ENCODE measurements around the gene PIGR. TPM values are rescaled to one million over a fixed set of nuclear protein-coding genes. Genes with fewer than 3 reads are reported as not detected.

The PIGR gene
- polyA plus RNA-seq, 1 donor from 2014 or later, result not detected

- Histone ChIP-seq H3F3A (ENCODE audit: insufficient read depth, low read length, poor library complexity, severe bottlenecking) (no peaks in the 10 kb centered on the region), H3K27ac (ENCODE audit: low read length) (no peak overlapping the region), H3K27me3 (ENCODE audit: insufficient read depth, low read depth, low read length) (no peaks in the 10 kb centered on the region), H3K9me2 (ENCODE audit: insufficient read depth, low read length) (no peaks in the 10 kb centered on the region), H4K20me1 (ENCODE audit: insufficient read depth) (no peaks in the 10 kb centered on the region), H3K9me3 (ENCODE audit: low read length) (no peaks in the 10 kb centered on the region), H2AFZ (ENCODE audit: low read depth, low read length) (no peak overlapping the region), H3K4me2 (ENCODE audit: low read length) (no peak overlapping the region), H3K9ac (ENCODE audit: low read length) (no peak overlapping the region), H3K4me3 (ENCODE audit: low read length) (no peak overlapping the region), H3K36me3 (ENCODE audit: insufficient read depth, low read length) (no peaks in the 10 kb centered on the region), H3K79me2 (replicated peaks; ENCODE audit: insufficient read depth, low read length) (no peaks in the 10 kb centered on the region)
- no peak for TF ChIP-seq REST (IDR thresholded peaks at IDR 0.05; ENCODE audit: borderline replicate concordance)
- TF ChIP-seq MXI1 (conservative IDR thresholded peaks at IDR 0.05; ENCODE audit: poor library complexity, severe bottlenecking), result no peak
- TF ChIP-seq TAF1 (IDR thresholded peaks at IDR 0.05; ENCODE audit: low read depth), result no peak
- no peak for TF ChIP-seq RAD21 (conservative IDR thresholded peaks at IDR 0.05)
Observed at GRCh38 chr1:206986885-206987284, 40.6 kb upstream of the PIGR start.

- Histone ChIP-seq H3K4me2 (ENCODE audit: low read length) (no peak overlapping the region), H3K9me3 (ENCODE audit: low read length) (no peaks in the 10 kb centered on the region), H3F3A (ENCODE audit: insufficient read depth, low read length, poor library complexity, severe bottlenecking) (no peaks in the 10 kb centered on the region), H3K9me2 (ENCODE audit: insufficient read depth, low read length) (no peaks in the 10 kb centered on the region), H3K36me3 (ENCODE audit: insufficient read depth, low read length) (no peaks in the 10 kb centered on the region), H3K27me3 (ENCODE audit: insufficient read depth, low read depth, low read length) (no peaks in the 10 kb centered on the region), H3K27ac (ENCODE audit: low read length) (no peak overlapping the region), H4K20me1 (ENCODE audit: insufficient read depth) (no peaks in the 10 kb centered on the region), H3K4me3 (ENCODE audit: low read length) (no peak overlapping the region), H3K9ac (ENCODE audit: low read length) (no peak overlapping the region), H2AFZ (ENCODE audit: low read depth, low read length) (no peak overlapping the region), H3K79me2 (replicated peaks; ENCODE audit: insufficient read depth, low read length) (no peaks in the 10 kb centered on the region)
- no peak for TF ChIP-seq TAF1 (IDR thresholded peaks at IDR 0.05; ENCODE audit: low read depth)
- TF ChIP-seq EP300 (conservative IDR thresholded peaks at IDR 0.05; ENCODE audit: poor library complexity, severe bottlenecking), result no peak
- TF ChIP-seq SMC3 (conservative IDR thresholded peaks at IDR 0.05; ENCODE audit: poor library complexity), result no peak
- no peak for TF ChIP-seq MXI1 (conservative IDR thresholded peaks at IDR 0.05; ENCODE audit: poor library complexity, severe bottlenecking)
- no peak for TF ChIP-seq RAD21 (conservative IDR thresholded peaks at IDR 0.05)
- no peak for TF ChIP-seq EZH2 (IDR thresholded peaks at IDR 0.05; ENCODE audit: borderline replicate concordance, insufficient read depth, low read length, poor library complexity, severe bottlenecking)
Observed at GRCh38 chr1:206986402-206986801, 40.1 kb upstream of the PIGR start.

GRCh38 chr1:206985162-206985749, 39.0 kb upstream of the PIGR start:
- TF ChIP-seq POLR2AphosphoS5 (IDR thresholded peaks at IDR 0.05), result no peak
- no peak overlapping the region for H3K4me2 ChIP-seq (ENCODE audit: low read length)
- H3F3A ChIP-seq (ENCODE audit: insufficient read depth, low read length, poor library complexity, severe bottlenecking), result no peaks in the 10 kb centered on the region
- no peaks in the 10 kb centered on the region for H3K36me3 ChIP-seq (ENCODE audit: insufficient read depth, low read length)
- H2AFZ ChIP-seq (ENCODE audit: low read depth, low read length), result no peak overlapping the region
- H3K9me2 ChIP-seq (ENCODE audit: insufficient read depth, low read length), result no peaks in the 10 kb centered on the region
- H3K4me3 ChIP-seq (ENCODE audit: low read length), result no peak overlapping the region
- no peak overlapping the region for H3K27ac ChIP-seq (ENCODE audit: low read length)
- H3K9me3 ChIP-seq (ENCODE audit: low read length), result no peaks in the 10 kb centered on the region
- no peak overlapping the region for H3K9ac ChIP-seq (ENCODE audit: low read length)
- no peaks in the 10 kb centered on the region for H3K27me3 ChIP-seq (ENCODE audit: insufficient read depth, low read depth, low read length)
- no peaks in the 10 kb centered on the region for H3K79me2 ChIP-seq (replicated peaks; ENCODE audit: insufficient read depth, low read length)
- no peaks in the 10 kb centered on the region for H4K20me1 ChIP-seq (ENCODE audit: insufficient read depth)

All from neural cell (in vitro differentiated cells).